NCI-H187 treated with DMSO at 0.1 percent for 48 hours (cell line): ENCODE data around the gene CDHR3.

ENCODE experiments used
- DNase-seq: peaks from one replicate; lab custom pipeline; 2025; lab: John Stamatoyannopoulos, UW

CDHR3 gene

DNA sequence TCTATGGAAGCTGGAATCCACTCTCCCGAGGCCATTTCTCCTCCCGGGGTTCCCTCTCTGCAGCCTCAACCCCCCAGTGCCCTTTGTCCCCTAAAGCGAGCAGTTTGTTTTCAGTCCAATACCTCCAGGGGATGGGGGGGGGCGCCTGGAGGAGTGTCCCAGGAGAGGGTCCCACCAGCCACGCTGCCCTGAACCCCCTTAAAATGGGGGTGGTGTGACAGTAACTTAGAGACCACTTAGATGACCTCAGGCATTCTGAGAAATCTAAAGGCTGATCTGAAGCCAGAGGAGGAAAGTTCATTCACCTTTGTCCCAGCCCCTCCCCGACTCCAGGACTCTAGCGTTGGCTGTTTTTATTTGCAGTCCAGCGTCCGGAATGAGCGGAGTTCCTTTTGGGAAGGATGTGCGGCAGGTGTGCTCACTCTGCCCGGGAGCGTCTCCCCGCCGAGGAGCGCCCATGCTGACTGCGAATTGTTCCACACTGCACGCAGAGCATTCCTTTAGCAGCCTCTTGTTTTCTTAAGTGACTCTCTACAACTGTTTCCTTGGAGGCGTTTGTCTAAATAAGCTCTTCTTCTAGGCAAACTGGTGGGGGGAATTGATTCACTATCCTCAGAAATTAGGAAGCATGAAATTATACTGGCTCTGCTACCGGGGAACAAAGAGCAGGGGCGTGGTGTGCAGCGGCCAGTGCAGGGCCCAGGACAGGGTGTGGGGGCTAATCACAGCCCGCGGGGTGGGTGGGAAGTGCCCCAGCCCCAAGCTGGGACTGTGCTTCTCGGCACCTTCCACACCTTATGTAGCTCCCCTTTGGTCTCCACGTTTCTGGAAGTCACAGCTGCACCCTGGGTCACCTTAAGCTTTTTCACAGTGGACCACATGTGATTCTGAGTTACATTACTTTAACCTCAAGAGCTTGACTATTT is 102.8 kb downstream of the CDHR3 start:
- no peak for DNase-seq

DNA sequence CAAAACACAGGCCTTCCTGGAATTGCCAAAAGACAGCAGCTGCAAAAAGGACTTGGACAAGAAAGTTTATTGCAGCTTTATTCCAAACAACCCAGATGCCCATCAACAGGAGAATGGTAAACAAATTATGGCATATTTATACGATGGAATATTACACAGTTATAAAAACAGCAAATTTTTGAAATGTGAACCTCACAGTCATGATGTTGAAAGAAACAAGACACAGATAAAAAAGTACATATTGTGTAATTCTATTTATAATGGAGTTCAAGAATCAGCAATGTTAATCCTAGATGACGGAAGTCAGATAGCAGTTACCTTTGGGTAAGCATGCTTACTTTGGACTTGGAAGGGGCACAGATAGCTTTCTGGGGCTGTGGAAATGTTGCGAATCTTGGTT is 104.6 kb downstream of the CDHR3 start:
- no peak for DNase-seq

DNA sequence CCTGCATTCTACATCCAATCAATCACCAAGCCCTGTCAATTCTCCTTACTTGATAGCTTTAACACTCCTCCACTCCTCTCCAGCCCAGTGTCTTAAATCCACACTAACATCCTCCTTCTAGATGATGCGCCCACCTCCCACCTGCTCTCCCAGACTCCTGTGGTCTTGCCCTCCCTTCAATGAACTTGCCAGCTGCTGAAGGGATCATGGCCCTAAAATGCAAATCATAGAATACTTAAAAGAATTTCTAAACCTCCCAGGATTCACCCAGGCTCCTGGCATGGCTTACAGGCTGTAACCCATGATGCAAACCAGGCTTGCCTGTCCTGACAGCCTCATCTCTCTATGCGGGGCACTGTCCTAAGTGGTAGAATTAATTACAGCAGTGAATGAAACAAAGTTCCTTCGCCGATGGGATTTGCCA is 105.5 kb downstream of the CDHR3 start:
- no peak for DNase-seq

DNA sequence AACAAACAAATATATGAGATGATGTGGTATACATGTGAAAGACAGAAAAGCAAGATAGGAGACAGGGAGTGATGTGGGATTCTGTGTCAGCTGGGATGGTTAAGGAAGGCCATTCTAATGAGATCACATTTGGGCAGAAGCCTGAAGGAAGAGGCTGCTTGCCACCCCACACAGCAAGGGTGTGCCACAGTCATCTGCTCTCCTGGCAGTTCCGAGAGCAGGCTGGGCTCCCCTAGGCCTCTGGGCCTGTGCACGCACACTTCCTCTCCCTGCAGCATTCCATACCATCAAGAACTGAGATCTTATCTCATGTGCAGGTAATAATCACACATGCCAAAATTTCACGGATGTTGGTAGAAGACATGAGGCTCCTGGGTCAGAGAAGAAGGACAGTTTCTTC is 105.9 kb downstream of the CDHR3 start:
- DNase-seq = no peak

DNA sequence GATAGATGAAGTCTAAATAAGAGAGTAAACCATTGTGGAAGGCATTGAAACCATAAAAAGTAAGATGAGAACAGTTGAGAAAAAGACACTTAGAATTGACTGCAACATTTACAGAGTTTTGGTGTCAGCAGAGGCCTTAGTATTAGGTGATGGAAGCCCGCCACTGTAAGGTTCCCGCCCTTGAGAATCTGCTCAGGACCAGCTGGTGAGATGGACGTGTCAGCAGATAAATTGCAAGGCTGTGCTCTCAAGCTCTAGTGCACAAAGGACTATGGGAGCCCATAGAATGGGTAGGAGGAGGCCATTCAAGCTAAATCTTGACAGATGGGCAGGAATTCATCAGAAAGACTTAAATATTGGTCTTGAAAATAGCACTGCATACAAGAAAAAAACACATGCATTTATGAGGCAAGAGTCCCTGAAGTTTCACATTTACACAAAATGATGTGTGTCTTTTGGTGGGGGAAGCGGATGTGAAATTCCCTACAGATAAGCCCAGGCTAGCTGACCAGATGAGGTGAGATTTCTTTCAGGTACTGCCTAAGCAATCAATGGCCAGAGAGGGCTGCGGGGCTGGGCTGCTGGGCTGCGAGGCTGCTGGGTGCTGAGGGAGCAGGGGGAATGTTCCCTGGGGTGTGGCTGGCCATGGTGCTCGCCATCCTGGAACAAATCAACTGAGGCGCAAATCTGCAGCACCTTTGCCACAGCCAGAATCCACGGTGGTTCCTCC is 106.6 kb downstream of the CDHR3 start:
- no peak for DNase-seq

DNA sequence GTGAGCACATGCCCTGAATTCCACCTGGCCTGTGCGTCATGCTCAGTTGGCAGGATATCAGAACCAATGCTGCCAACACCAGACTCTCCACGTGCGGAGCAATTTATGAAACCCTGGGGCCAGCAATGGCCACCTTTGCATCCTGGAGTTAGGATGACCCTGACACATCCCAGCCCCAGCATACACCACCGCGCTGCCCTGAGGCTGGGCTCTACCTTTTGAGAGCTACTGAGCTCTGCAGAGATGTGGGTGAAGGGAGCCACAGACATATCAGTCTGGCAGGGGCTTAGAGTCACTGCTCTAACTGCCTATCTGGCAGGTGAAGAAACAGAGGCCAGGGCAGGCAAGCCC is 107.1 kb downstream of the CDHR3 start:
- DNase-seq = no peak

DNA sequence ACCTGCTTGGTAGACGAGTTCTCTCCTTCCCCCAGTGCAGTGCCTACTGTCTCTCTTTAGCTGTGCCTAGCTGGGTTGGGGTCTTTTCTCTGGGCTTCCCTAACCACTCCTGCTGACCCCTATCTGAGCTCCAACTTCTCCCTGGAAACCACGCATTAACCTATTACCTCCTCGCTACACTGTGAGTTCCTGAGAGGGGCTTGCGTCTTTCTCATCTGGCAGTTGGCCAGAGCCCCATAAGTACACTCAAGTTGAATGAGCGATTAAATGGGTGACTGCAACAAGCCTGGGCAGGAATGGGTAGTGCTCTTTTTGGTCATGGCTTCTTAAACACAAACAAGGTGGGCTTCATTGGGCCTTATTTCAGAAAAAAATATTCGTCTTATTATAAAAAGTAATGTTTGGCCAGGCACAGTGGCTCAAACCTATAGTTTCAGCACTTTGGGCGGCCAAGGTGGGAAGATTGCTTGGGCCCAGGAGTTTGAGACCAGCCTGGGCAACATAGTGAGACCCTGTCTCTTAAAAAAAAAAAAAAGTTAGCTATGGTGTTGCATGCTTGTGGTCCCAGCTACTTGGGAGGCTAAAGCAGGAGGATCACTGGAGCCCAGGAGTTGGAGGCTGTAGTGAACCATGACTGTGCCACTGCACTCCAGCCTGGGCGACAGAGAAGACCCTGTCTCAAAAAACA is 107.6 kb downstream of the CDHR3 start:
- peak; percentile 69 for DNase-seq

DNA sequence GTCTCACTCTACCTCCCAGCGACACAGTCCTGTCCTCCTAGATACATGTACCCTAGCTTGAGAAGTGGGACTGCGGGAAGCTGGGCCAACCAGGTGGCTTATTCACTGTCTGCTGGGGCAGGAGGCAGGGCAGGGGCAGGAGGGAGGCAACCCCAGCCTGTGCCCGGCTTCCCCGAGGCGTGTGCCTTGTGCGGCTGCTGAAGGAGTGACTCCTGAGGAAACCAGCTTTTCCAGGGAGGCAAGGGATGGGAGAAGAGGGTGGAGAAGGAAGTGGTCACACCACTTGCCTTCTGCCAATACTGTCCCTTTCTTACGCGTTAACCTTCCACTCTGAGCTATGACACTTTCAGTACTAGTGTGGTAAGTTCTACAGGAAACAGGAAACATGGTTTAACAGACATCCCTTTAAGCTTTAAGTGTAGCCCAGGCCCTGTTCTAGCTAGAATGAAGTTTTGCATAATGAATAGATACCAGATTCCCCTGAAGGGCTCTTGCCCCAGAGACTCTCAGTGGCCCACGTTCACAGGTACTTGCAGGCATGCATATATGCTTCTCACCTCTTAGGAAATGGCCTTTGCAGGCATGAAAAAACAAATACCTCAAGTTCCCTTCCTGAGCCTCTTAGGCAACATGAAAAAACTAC is 108.4 kb downstream of the CDHR3 start:
- no peak for DNase-seq

DNA sequence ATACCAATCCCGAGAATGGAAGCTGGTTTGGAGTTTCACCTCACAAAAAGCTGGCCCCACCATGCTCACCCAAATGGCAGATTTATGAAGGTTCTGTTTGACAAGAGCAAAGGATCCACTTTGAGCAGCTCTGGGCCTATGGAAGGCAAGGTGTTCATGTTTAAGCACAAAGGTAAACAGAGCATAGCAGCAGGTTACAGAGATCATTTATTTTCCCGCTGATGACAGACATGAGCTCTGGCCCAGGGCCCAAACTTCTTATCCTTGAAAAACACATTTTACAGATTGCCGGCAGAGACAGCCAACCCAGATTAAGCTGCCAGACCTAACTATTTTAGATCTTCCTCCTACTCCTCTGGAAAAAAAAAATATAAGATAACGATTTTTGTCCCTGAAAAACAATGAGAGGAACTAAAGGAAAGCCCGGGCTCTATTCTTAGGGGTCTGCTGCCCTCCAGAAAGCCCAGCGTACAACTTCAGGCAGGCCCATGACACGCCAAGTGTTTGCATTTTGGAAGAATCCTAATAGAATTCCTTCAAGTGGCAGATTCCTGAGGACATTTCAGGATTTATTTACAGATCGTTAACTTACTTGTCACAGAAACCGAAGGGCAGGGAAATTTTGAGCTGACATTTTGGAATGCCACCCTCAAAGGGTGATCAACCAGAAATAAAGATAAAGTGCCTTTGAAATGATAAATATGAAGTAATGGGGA is 109.1 kb downstream of the CDHR3 start:
- peak; percentile 78 for DNase-seq

DNA sequence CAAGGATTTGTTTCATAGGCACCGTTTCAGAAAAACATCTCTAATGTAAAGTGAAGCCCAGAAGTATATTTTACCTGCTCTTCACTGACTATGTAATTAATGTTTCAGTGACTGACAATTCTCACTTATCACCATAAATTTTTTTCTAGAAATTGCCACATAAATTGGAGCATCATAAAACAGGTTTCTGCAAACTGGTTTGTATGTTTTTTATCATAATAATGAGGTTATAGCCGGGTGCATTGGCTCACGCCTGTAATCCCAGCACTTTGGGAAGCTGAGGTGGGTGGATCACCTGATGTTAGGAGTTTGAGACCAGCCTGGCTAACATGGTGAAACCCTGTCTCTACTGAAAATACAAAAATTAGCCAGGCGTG is 109.6 kb downstream of the CDHR3 start:
- no peak for DNase-seq

DNA sequence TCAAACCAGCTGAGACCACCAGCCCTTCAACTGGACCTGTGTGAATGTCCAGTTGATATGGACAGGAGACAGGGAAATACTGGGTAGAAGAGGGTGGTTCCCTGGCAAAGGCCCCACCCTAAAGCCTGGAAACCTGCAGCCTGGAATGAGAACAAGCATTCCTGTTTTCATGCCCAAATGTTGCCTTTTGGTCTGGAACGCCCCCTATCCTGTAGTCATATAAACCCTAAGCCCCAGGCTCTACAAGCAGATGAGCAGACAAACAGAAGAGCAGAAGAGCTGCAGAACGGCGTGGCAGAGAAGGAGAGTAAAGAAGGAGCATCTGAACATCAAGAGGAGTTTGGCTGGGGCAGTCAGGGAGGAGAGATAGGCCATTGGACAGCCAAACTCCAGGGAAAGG is 110.6 kb downstream of the CDHR3 start:
- no peak for DNase-seq

DNA sequence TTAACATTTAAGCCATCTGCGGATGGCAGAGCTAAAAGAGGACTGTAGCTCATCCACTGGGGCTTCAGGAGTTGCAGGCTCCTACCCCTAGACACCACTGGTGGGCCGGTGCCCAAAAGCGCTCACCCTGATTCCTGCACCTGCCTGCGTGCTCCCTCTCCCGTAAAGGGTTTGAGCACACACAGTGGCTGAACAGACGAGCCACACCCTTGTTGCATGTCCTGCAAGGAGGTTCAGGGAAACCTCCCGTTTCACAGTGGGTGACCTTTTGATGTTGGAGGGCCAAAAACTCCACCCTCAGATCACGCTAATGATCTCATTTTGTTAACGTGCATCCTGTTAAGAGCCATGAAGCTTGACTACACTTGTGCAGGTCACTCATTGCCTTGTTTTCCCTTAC is 111.2 kb downstream of the CDHR3 start:
- no peak for DNase-seq

DNA sequence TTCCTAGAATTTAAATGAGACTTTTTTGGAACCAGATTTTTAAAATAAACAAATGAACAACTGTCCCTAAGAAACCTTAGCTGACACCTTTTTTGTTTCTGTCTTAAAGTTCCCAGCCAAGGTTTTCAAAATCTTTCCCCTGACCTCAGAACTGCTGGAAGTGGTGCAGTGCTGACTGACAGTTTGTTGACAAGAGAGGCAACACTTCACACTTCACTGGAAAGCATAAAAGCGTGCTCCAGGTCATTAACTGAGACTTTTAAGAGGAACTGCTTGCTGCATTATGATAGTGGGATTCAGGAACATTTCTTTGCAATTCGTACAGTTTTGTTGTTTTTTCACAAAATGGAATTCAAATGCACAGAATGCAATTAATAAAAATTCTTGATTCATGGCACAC is 112.9 kb downstream of the CDHR3 start:
- DNase-seq = no peak

DNA sequence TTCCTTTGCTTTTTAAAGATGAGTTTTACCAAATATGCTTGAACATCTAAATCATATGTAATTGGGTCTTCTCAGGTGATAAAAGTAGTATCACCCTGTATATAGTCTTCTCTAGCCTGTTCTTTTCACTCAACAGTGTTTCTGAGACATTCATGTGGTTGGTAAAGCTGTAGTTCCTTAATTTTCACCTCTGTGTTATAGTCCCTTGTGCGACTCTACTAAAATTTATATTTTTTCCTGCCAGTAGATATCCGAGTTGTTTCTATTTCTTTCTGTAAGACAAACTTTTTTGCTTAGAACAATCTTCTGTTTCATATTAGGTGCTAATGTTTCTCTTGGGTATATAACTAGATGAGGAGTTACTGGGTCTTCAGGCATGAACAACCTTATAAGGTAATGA is 113.5 kb downstream of the CDHR3 start:
- DNase-seq = no peak

DNA sequence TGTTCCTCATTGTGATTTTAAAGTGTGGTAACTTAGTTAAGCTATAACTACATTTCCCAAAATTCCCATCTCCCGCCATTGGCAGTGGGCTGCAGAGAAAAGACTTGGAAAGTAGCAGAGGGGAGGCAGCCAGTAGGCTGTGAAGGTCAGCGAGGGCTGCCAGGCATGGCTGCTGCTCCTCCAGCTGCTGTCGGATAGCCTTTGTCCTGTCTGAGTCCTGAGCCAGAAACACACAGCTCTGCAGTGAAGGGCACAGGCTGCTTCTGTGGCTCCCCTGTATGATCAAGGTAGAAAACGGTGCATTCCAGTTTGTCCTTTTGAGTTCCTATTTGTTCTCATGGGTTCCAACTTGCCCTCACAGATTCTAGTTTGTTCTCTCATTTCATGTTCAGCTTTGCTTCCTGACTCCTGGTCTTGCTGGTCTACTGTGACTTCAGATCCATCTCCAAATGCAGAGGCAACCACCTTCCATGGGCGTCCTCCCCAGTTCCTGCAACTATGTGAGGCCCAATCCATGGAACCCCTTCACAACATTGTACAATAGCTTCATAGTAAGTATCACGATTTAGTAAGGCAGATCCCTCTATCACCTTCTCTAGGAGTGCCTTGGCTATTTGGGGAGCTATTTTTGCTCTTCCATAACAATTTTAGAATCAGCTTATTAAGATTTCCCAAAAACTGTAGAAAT is 117.4 kb downstream of the CDHR3 start:
- no peak for DNase-seq

DNA sequence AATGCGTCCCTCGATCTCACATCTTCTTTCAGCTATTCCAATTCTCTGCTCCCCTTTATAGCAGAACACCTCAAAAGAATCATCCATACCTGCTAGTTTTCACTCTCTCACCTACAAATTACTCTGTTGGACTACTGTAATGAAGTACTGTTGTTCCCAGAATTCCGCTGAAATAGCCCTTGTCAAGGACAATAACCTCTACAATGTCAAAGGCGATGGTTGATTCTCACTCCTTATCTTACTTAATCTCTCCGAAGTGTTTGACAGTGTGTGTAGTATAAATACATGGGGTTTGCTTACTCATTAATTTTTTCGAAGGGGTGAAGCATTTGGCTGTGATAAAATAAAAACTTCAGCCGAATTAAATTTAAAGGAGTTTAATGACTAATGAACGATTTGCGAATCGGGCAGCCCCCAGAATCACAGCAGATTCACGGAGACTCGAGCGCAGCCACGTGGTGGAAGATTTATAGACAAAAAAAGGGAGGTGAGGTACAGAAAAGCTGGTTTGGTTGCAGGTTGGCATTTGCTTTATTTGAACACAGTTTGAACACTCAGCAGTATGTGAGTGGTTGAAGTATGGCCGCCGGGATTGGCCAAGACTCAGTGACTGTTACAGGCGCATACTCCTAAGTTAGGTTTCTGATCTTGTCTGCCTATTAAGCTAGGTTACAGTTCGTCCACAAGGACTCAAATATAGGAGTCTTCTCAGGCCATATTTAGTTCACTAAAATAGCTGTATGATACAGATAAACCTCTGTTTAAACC is 119.2 kb downstream of the CDHR3 start:
- DNase-seq = no peak
